Gastroesophageal sphincter (tissue), 3 donors: ENCODE measurements around the gene TRIO.

Experiments used
- CTCF ChIP-seq, 4 experiments: fragments of 200-600 bp in 2 of 4; fragments of 450-650 bp in 2 of 4; sonication (generic) in 1 of 4; IDR thresholded peaks; one replicate each; pipeline ENCODE4 v1.5.1; 2017 to 2019; ENCODE audit warnings: antibody characterized with exemption in 4 of 4, mild to moderate bottlenecking in 2 of 4, moderate library complexity in 2 of 4
- EP300 ChIP-seq: sonication (generic); formaldehyde crosslinking; IDR thresholded peaks from one replicate; pipeline ENCODE4 v1.6.1; 2017; ENCODE audit warnings: antibody characterized with exemption, mild to moderate bottlenecking
- POLR2A ChIP-seq, 2 donors: fragments of 450-650 bp; IDR thresholded peaks; one replicate each; pipeline ENCODE4 v1.6.1; 2017; ENCODE audit warnings: antibody characterized with exemption in 2 of 2, mild to moderate bottlenecking in 2 of 2, moderate library complexity in 1 of 2

- TF ChIP-seq EP300 = no peak
- TF ChIP-seq POLR2A (IDR thresholded peaks at IDR 0.05) = no peak
- TF ChIP-seq CTCF (IDR thresholded peaks at IDR 0.05) = no peak
Observed at GRCh38 chr5:14100281-14100680, 42.9 kb upstream of the TRIO start.
